HepG2 (cell line): Measurements from ENCODE around the gene FBLN5. TPM values are rescaled to one million over a fixed set of nuclear protein-coding genes. Genes with fewer than 3 reads are reported as not detected.
A peak's percentile ranks its signal among the peaks of the same experiment; 100 is the strongest.

Source experiments
- AGO2 ChIP-seq: fragments of 200-400 bp; formaldehyde crosslinking; optimal IDR thresholded peaks from 2 replicates; pipeline ENCODE3; 2017; ENCODE audit warnings: mild to moderate bottlenecking, low read depth, low read length, moderate library complexity
- CENPX ChIP-seq: sonication (generic); formaldehyde crosslinking; IDR thresholded peaks from 2 replicates; pipeline ENCODE4 v1.9.0; 2021; ENCODE audit warnings: mild to moderate bottlenecking, missing genetic modification reagents, moderate library complexity
- FLYWCH1 ChIP-seq: sonication (generic); formaldehyde crosslinking; IDR thresholded peaks from 2 replicates; pipeline ENCODE4 v1.8.1; 2023; ENCODE audit warnings: mild to moderate bottlenecking, missing genetic modification reagents
- FOXJ3 ChIP-seq: sonication (generic); formaldehyde crosslinking; IDR thresholded peaks from 2 replicates; pipeline ENCODE4 v1.4.0; 2020; ENCODE audit warnings: missing genetic modification reagents, mild to moderate bottlenecking, borderline replicate concordance
- HNF4G ChIP-seq, 2 experiments: sonication (generic) in 1 of 2; formaldehyde crosslinking in 1 of 2; IDR thresholded peaks; 2 replicates each; pipeline versions ENCODE4 v1.4.0 to v1.6.1; 2011 to 2020; ENCODE audit warnings: borderline replicate concordance in 2 of 2, low read depth in 2 of 2, mild to moderate bottlenecking in 2 of 2, low read length in 1 of 2, missing genetic modification reagents in 1 of 2, moderate library complexity in 1 of 2
- KLF11 ChIP-seq: IDR thresholded peaks from 2 replicates; pipeline ENCODE4 v1.6.1; 2016; ENCODE audit warnings: missing compliant biosample characterization
- NFE2 ChIP-seq: sonication (generic); formaldehyde crosslinking; IDR thresholded peaks from 2 replicates; pipeline ENCODE4 v1.4.0; 2020; ENCODE audit warnings: missing genetic modification reagents
- POLR2G ChIP-seq: fragments of 200-400 bp; formaldehyde crosslinking; IDR thresholded peaks from 2 replicates; pipeline ENCODE4 v1.6.1; 2018; ENCODE audit warnings: mild to moderate bottlenecking, low read depth, low read length, moderate library complexity
- SIX4 ChIP-seq: sonication (generic); formaldehyde crosslinking; IDR thresholded peaks from 2 replicates; pipeline ENCODE4 v1.4.0; 2020; ENCODE audit warnings: missing genetic modification reagents
- SUZ12 ChIP-seq: fragments of 150-350 bp; IDR thresholded peaks from 2 replicates; pipeline ENCODE4 v1.6.1; 2014; ENCODE audit warnings: low read depth, low read length
- ZFP36 ChIP-seq: fragments of 150-350 bp; IDR thresholded peaks from 2 replicates; pipeline ENCODE4 v1.6.1; 2018; ENCODE audit warnings: borderline replicate concordance, low read length, low read depth; ENCODE audit not compliant: partially characterized antibody
- ZNF251 ChIP-seq: sonication (generic); formaldehyde crosslinking; IDR thresholded peaks from 2 replicates; pipeline ENCODE4 v1.9.0; 2021; ENCODE audit warnings: mild to moderate bottlenecking, missing genetic modification reagents
- ZNF468 ChIP-seq: sonication (generic); formaldehyde crosslinking; IDR thresholded peaks from 2 replicates; pipeline ENCODE4 v1.8.0; 2022; ENCODE audit warnings: mild to moderate bottlenecking, moderate library complexity, missing genetic modification reagents
- ZNF577 ChIP-seq: sonication (generic); formaldehyde crosslinking; IDR thresholded peaks from 2 replicates; pipeline ENCODE4 v1.4.0; 2020; ENCODE audit warnings: mild to moderate bottlenecking, low read depth, missing genetic modification reagents, borderline replicate concordance
- ZNF616 ChIP-seq: sonication (generic); formaldehyde crosslinking; IDR thresholded peaks from 2 replicates; pipeline ENCODE4 v1.5.0; 2020; ENCODE audit warnings: low read depth, mild to moderate bottlenecking, missing genetic modification reagents
- ZNF720 ChIP-seq: sonication (generic); formaldehyde crosslinking; IDR thresholded peaks from 2 replicates; pipeline ENCODE4 v1.4.0; 2020; ENCODE audit warnings: missing genetic modification reagents
- ZSCAN25 ChIP-seq: sonication (generic); formaldehyde crosslinking; IDR thresholded peaks from 2 replicates; pipeline ENCODE4 v1.8.0; 2022; ENCODE audit warnings: mild to moderate bottlenecking, missing genetic modification reagents
- polyA plus RNA-seq, 8 experiments: library from polyadenylated mRNA; depleted of rRNA in 3 of 8; stranded (reverse) in 7 of 8; unstranded in 1 of 8; fragments of >200 nt; fragmentation: Illumina TruSeq in 4 of 8; extraction: Trizol in 4 of 8; gene quantifications; 2 replicates each; pipeline versions ENCODE4 v1.2.1 to v1.2.3, GENCODE V29; 2011 to 2016; ENCODE audit warnings: low read depth in 4 of 8, missing spikeins in 1 of 8, mixed read lengths in 1 of 8; ENCODE audit not compliant: insufficient read depth in 1 of 8
- total RNA-seq, 5 experiments: library from RNA; depleted of rRNA; stranded (reverse); fragments of >200 nt; fragmentation: Illumina TruSeq; extraction: Trizol; gene quantifications; 2 replicates each; pipeline ENCODE4 v1.2.3, GENCODE V29; 2016; ENCODE audit warnings: low read depth in 1 of 5
- TF ChIP-seq, protein P1 (sequence below): sonication (generic); formaldehyde crosslinking; IDR thresholded peaks from 2 replicates; pipeline ENCODE4 v1.4.0; 2020; ENCODE audit warnings: missing genetic modification reagents
- TF ChIP-seq, protein P2 (sequence below): sonication (generic); formaldehyde crosslinking; conservative IDR thresholded peaks from 2 replicates; pipeline ENCODE4 v1.4.0; 2020; ENCODE audit warnings: mild to moderate bottlenecking, missing genetic modification reagents, moderate library complexity
- TF ChIP-seq, protein P3 (sequence below): sonication (generic); formaldehyde crosslinking; IDR thresholded peaks from 2 replicates; pipeline ENCODE4 v1.8.0; 2022; ENCODE audit warnings: mild to moderate bottlenecking, missing genetic modification reagents
- TF ChIP-seq, protein P4 (sequence below): IDR thresholded peaks from 2 replicates; pipeline ENCODE4 v1.6.1; 2016; ENCODE audit warnings: mild to moderate bottlenecking, missing biosample characterization, missing genetic modification reagents
- TF ChIP-seq, protein P5 (sequence below): sonication (generic); formaldehyde crosslinking; conservative IDR thresholded peaks from 2 replicates; pipeline ENCODE4 v1.4.0; 2020; ENCODE audit warnings: missing genetic modification reagents

The FBLN5 gene
- total and polyA plus RNA-seq, 2 of the 13 experiments (the other 11 are each of a cell fraction or from before 2014, with no cell fraction given), result 0.38 to 0.77 TPM

DNA sequence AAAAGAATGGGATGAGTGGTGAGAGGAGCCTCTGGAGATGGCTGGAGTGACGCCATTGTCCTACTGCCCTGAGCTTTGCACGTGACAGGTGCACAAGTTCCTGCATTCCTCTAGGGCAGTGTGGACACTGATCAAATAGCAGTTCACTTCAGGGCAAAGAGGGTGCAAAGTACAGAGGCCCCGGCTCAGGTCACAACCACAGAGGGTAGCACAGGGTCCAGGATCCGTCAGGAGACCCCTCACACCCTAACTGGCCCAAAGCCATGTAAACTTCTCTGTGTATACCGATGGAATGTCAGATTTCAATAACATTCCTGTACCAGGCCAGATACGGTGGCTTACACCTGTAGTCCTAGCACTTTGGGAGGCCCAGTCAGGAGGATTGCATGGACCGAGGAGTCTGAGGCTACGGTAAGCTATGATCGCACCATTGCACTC, 10.4 kb upstream of the FBLN5 start (continued):
- TF ChIP-seq SIX4, result peak; percentile 80
- TF ChIP-seq FLYWCH1 (CRISPR knock-in tag), result no peak
- TF ChIP-seq, protein P1, sequence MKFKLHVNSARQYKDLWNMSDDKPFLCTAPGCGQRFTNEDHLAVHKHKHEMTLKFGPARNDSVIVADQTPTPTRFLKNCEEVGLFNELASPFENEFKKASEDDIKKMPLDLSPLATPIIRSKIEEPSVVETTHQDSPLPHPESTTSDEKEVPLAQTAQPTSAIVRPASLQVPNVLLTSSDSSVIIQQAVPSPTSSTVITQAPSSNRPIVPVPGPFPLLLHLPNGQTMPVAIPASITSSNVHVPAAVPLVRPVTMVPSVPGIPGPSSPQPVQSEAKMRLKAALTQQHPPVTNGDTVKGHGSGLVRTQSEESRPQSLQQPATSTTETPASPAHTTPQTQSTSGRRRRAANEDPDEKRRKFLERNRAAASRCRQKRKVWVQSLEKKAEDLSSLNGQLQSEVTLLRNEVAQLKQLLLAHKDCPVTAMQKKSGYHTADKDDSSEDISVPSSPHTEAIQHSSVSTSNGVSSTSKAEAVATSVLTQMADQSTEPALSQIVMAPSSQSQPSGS (CRISPR knock-in tag), result peak; percentile 89
- no peak for TF ChIP-seq KLF11 (CRISPR knock-in tag)
- peak; percentile 94 for TF ChIP-seq HNF4G (IDR thresholded peaks at IDR 0.05; ENCODE audit: borderline replicate concordance, low read depth, low read length)
- peak; percentile 92 for TF ChIP-seq HNF4G (CRISPR knock-in tag; IDR thresholded peaks at IDR 0.05; ENCODE audit: borderline replicate concordance, low read depth)
- no peak for TF ChIP-seq NFE2
- TF ChIP-seq FOXJ3 (CRISPR knock-in tag), result peak; percentile 79; the same call in 1 of the 2 replicates
- no peak for TF ChIP-seq POLR2G
- TF ChIP-seq ZNF616 (CRISPR knock-in tag), result no peak
- no peak for TF ChIP-seq ZFP36
- TF ChIP-seq ZNF251 (CRISPR knock-in tag), result no peak
- no peak for TF ChIP-seq ZNF720 (CRISPR knock-in tag)
- TF ChIP-seq ZSCAN25 (CRISPR knock-in tag), result no peak
- no peak for TF ChIP-seq SUZ12
- no peak for TF ChIP-seq AGO2
- no peak for TF ChIP-seq ZNF577 (CRISPR knock-in tag)
- TF ChIP-seq, protein P2, sequence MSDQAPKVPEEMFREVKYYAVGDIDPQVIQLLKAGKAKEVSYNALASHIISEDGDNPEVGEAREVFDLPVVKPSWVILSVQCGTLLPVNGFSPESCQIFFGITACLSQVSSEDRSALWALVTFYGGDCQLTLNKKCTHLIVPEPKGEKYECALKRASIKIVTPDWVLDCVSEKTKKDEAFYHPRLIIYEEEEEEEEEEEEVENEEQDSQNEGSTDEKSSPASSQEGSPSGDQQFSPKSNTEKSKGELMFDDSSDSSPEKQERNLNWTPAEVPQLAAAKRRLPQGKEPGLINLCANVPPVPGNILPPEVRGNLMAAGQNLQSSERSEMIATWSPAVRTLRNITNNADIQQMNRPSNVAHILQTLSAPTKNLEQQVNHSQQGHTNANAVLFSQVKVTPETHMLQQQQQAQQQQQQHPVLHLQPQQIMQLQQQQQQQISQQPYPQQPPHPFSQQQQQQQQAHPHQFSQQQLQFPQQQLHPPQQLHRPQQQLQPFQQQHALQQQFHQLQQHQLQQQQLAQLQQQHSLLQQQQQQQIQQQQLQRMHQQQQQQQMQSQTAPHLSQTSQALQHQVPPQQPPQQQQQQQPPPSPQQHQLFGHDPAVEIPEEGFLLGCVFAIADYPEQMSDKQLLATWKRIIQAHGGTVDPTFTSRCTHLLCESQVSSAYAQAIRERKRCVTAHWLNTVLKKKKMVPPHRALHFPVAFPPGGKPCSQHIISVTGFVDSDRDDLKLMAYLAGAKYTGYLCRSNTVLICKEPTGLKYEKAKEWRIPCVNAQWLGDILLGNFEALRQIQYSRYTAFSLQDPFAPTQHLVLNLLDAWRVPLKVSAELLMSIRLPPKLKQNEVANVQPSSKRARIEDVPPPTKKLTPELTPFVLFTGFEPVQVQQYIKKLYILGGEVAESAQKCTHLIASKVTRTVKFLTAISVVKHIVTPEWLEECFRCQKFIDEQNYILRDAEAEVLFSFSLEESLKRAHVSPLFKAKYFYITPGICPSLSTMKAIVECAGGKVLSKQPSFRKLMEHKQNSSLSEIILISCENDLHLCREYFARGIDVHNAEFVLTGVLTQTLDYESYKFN (CRISPR knock-in tag), result peak; percentile 93
- no peak for TF ChIP-seq CENPX
- TF ChIP-seq, protein P3, sequence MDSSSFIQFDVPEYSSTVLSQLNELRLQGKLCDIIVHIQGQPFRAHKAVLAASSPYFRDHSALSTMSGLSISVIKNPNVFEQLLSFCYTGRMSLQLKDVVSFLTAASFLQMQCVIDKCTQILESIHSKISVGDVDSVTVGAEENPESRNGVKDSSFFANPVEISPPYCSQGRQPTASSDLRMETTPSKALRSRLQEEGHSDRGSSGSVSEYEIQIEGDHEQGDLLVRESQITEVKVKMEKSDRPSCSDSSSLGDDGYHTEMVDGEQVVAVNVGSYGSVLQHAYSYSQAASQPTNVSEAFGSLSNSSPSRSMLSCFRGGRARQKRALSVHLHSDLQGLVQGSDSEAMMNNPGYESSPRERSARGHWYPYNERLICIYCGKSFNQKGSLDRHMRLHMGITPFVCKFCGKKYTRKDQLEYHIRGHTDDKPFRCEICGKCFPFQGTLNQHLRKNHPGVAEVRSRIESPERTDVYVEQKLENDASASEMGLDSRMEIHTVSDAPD (CRISPR knock-in tag), result no peak
- TF ChIP-seq, protein P4, sequence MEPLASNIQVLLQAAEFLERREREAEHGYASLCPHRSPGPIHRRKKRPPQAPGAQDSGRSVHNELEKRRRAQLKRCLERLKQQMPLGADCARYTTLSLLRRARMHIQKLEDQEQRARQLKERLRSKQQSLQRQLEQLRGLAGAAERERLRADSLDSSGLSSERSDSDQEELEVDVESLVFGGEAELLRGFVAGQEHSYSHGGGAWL (CRISPR knock-in tag), result no peak
- TF ChIP-seq ZNF468 (CRISPR knock-in tag), result no peak
- TF ChIP-seq, protein P5, sequence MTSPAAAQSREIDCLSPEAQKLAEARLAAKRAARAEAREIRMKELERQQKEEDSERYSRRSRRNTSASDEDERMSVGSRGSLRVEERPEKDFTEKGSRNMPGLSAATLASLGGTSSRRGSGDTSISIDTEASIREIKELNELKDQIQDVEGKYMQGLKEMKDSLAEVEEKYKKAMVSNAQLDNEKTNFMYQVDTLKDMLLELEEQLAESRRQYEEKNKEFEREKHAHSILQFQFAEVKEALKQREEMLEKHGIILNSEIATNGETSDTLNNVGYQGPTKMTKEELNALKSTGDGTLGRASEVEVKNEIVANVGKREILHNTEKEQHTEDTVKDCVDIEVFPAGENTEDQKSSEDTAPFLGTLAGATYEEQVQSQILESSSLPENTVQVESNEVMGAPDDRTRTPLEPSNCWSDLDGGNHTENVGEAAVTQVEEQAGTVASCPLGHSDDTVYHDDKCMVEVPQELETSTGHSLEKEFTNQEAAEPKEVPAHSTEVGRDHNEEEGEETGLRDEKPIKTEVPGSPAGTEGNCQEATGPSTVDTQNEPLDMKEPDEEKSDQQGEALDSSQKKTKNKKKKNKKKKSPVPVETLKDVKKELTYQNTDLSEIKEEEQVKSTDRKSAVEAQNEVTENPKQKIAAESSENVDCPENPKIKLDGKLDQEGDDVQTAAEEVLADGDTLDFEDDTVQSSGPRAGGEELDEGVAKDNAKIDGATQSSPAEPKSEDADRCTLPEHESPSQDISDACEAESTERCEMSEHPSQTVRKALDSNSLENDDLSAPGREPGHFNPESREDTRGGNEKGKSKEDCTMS, result no peak
